Endothelial cell of umbilical vein (primary cell): ENCODE results near the gene GAPDH. TPM values are rescaled to one million over a fixed set of nuclear protein-coding genes. Genes with fewer than 3 reads are reported as not detected.

Source experiments
- BruUV-seq: library from RNA; stranded (reverse); fragments of 400-500 nt; replicated peaks from 2 replicates; lab custom pipeline; 2021; lab: Mats Ljungman, UMichigan
- CTCF ChIA-PET: fragments of 300-600, 350-600 bp; sonication (Branson Sonifier 250); formaldehyde crosslinking; loops from one replicate; lab custom pipeline; 2021; ENCODE audit warnings: antibody characterized with exemption, inconsistent platforms; lab: Charles Lee
- POLR2A ChIA-PET: fragments of 300-600, 350-600 bp; sonication (Branson Sonifier 250); formaldehyde crosslinking; loops from one replicate; lab custom pipeline; 2021; ENCODE audit warnings: antibody characterized with exemption, inconsistent platforms; lab: Charles Lee
- DNase-seq: peaks from one replicate; pipeline ENCODE4 v3.0.0-alpha.2; 2011; ENCODE audit warnings: low read depth, low spot score
- FAIRE-seq: peaks from 2 replicates; lab custom pipeline; 2011; peaks lifted over from hg19 to GRCh38; lab: Jason Lieb, UNC
- H2AFZ ChIP-seq: 2 replicates; pipeline ENCODE4 v1.6.0; 2012; ENCODE audit warnings: low read depth, low read length, control low read depth, inconsistent platforms
- H3K27ac ChIP-seq: 2 replicates; pipeline ENCODE4 v1.5.1; 2011; ENCODE audit warnings: low read depth, mild to moderate bottlenecking, control low read depth, low read length, moderate library complexity; ENCODE audit not compliant: insufficient read depth
- H3K27me3 ChIP-seq, 2 experiments: 2 replicates each; pipeline versions ENCODE4 v1.6.0 to v1.6.1; 2011; ENCODE audit warnings: low read length in 2 of 2, mixed read lengths in 1 of 2; ENCODE audit not compliant: control insufficient read depth in 2 of 2, insufficient read depth in 2 of 2
- H3K36me3 ChIP-seq, 2 experiments: 2 replicates in 1 of 2; 3 replicates in 1 of 2; pipeline ENCODE4 v1.5.1; 2011; ENCODE audit warnings: low read length in 2 of 2, mild to moderate bottlenecking in 1 of 2, moderate library complexity in 1 of 2; ENCODE audit not compliant: control insufficient read depth in 2 of 2, insufficient read depth in 2 of 2; ENCODE audit errors: extremely low read depth in 1 of 2
- H3K4me1 ChIP-seq: 3 replicates; pipeline ENCODE4 v1.5.1; 2011; ENCODE audit warnings: mild to moderate bottlenecking, low read length; ENCODE audit not compliant: control insufficient read depth, insufficient read depth; ENCODE audit errors: extremely low read depth
- H3K4me2 ChIP-seq: 2 replicates; pipeline ENCODE4 v1.6.1; 2011; ENCODE audit warnings: low read length, control low read depth, mixed read lengths; ENCODE audit not compliant: insufficient read depth
- H3K4me3 ChIP-seq, 3 experiments: fragments of 200-600 bp in 1 of 3; sonication (generic), shearing (Covaris generic) in 1 of 3; replicated peaks in 1 of 3; 2 replicates each; pipeline ENCODE4 v1.5.1; 2011 to 2016; ENCODE audit warnings: control low read depth in 3 of 3, low read length in 3 of 3, mild to moderate bottlenecking in 2 of 3, inconsistent platforms in 1 of 3, low read depth in 1 of 3, moderate library complexity in 1 of 3; ENCODE audit not compliant: insufficient read depth in 1 of 3
- H3K79me2 ChIP-seq: 2 replicates; pipeline ENCODE4 v1.6.0; 2012; ENCODE audit warnings: low read length, inconsistent platforms; ENCODE audit not compliant: control insufficient read depth, insufficient read depth
- H3K9ac ChIP-seq: replicated peaks from 2 replicates; pipeline ENCODE3; 2011; ENCODE audit warnings: low read length, control low read depth; ENCODE audit not compliant: insufficient read depth; ENCODE audit errors: extremely low read depth
- H3K9me1 ChIP-seq: replicated peaks from 3 replicates; pipeline ENCODE4 v1.6.0; 2011; ENCODE audit warnings: mild to moderate bottlenecking, low read length; ENCODE audit not compliant: control insufficient read depth, insufficient read depth; ENCODE audit errors: extremely low read depth
- H3K9me3 ChIP-seq: replicated peaks from 2 replicates; pipeline ENCODE4 v1.5.1; 2012; ENCODE audit warnings: low read length, inconsistent platforms; ENCODE audit not compliant: control insufficient read depth, insufficient read depth
- H4K20me1 ChIP-seq: replicated peaks from 2 replicates; pipeline ENCODE3; 2011; ENCODE audit warnings: mild to moderate bottlenecking, low read length; ENCODE audit not compliant: control insufficient read depth, insufficient read depth; ENCODE audit errors: extremely low read depth
- CTCF ChIP-seq, 2 donors: IDR thresholded peaks; 1 replicate in 1 of 2; 2 replicates in 1 of 2; pipeline ENCODE4 v1.5.1; 2011; ENCODE audit warnings: low read length in 2 of 2, mild to moderate bottlenecking in 2 of 2, moderate library complexity in 2 of 2, control low read depth in 1 of 2, inconsistent platforms in 1 of 2, low read depth in 1 of 2; ENCODE audit not compliant: insufficient read depth in 1 of 2; ENCODE audit errors: extremely low read depth in 1 of 2
- EZH2 ChIP-seq: IDR thresholded peaks from 2 replicates; pipeline ENCODE4 v1.6.1; 2012; ENCODE audit warnings: borderline replicate concordance, low read depth, mild to moderate bottlenecking, moderate library complexity, low read length, inconsistent platforms; ENCODE audit not compliant: severe bottlenecking
- FOS ChIP-seq: IDR thresholded peaks from 2 replicates; pipeline ENCODE4 v1.6.1; 2011; ENCODE audit warnings: mild to moderate bottlenecking, low read length, moderate library complexity, borderline replicate concordance; ENCODE audit not compliant: insufficient read depth
- GATA2 ChIP-seq: IDR thresholded peaks from 2 replicates; pipeline ENCODE4 v1.7.0; 2011; ENCODE audit warnings: low read depth, mild to moderate bottlenecking, moderate library complexity, mixed read lengths, low read length; ENCODE audit not compliant: insufficient read length, insufficient read depth
- JUN ChIP-seq: IDR thresholded peaks from 2 replicates; pipeline ENCODE4 v1.6.1; 2011; ENCODE audit warnings: borderline replicate concordance, low read depth; ENCODE audit not compliant: insufficient read length, insufficient read depth
- MAX ChIP-seq: IDR thresholded peaks from 2 replicates; pipeline ENCODE4 v1.6.1; 2011; ENCODE audit not compliant: insufficient read depth, insufficient read length
- MYC ChIP-seq: IDR thresholded peaks from one replicate; pipeline ENCODE4 v1.6.1; 2011; ENCODE audit warnings: mild to moderate bottlenecking, low read depth, low read length
- POLR2A ChIP-seq: IDR thresholded peaks from 2 replicates; pipeline ENCODE4 v1.6.1; 2012; ENCODE audit warnings: low read depth, mild to moderate bottlenecking, control low read depth, low read length
- POLR2AphosphoS5 ChIP-seq: IDR thresholded peaks from 2 replicates; pipeline ENCODE4 v1.6.1; 2012; ENCODE audit warnings: low read depth, mild to moderate bottlenecking, control low read depth, low read length, moderate library complexity; ENCODE audit not compliant: insufficient read depth
- dilution Hi-C: fragments of 300-500 bp; cut with MboI; formaldehyde crosslinking; loops from one replicate; pipeline ENCODE4 v1.15.0; 2019; ENCODE audit warnings: low sequenced_read_pairs; ENCODE audit not compliant: extremely low pct_ligation_motif_present
- intact Hi-C: fragments of 100-400 bp; cut with micrococcal nuclease; formaldehyde crosslinking; loops from one replicate; pipeline ENCODE4 v1.10.0; 2022
- polyA plus RNA-seq, 4 experiments: library from polyadenylated mRNA; depleted of rRNA in 3 of 4; stranded (reverse) in 3 of 4; unstranded in 1 of 4; fragments of >200 nt; gene quantifications; 2 replicates each; pipeline versions ENCODE4 v1.2.1 to v1.2.3, GENCODE V29; 2011 to 2012; ENCODE audit warnings: missing spikeins in 1 of 4
- total RNA-seq: library from RNA; stranded (reverse); gene quantifications from 2 replicates; pipeline ENCODE4 v1.2.3, GENCODE V29; 2021

GAPDH gene
- total and polyA plus RNA-seq, 2 donors (not counting 3 experiments of a cell fraction or from before 2014, with no cell fraction given): 4,648 to 8,748 TPM

- intact Hi-C loops: no loop called here
Measured at GRCh38 chr12:6539314-6539682, 5.0 kb downstream of the GAPDH start.

More at GRCh38 chr12:6539314-6539682, 5.0 kb downstream of the GAPDH start:
- dilution Hi-C loops: no loop called here
- CTCF ChIA-PET: interaction anchor here (1.1 to 7.0 kb wide), 7 partner anchors 12 to 114 kb away, joined by 3 to 145 read pairs (median 33); partner anchors contain the start of genes IFFO1, MRPL51 and VAMP1
- no peak for TF ChIP-seq JUN
- TF ChIP-seq POLR2AphosphoS5: no peak
- no peak for TF ChIP-seq EZH2
- TF ChIP-seq MYC: no peak
- TF ChIP-seq FOS: no peak
- TF ChIP-seq CTCF (IDR thresholded peaks at IDR 0.05; ENCODE audit: extremely low read depth in 1 of 2, insufficient read depth in 1 of 2, low read depth in 1 of 2, low read length in 2 of 2): no peak
- TF ChIP-seq POLR2A: no peak
- no peak for TF ChIP-seq MAX
- no peak for TF ChIP-seq GATA2
- Histone ChIP-seq H3K27ac (no peak overlapping the region), H3K4me2 (no peak overlapping the region), H3K9ac (no peak overlapping the region), H3K36me3 (peaks cover 16 to 29% of the 10 kb centered on the region in 2 experiments), H3K27me3 (no peaks in the 10 kb centered on the region), H3K9me1 (no peaks in the 10 kb centered on the region), H4K20me1 (no peaks in the 10 kb centered on the region), H2AFZ (no peak overlapping the region), H3K4me3 (no peak overlapping the region), H3K4me1 (peaks cover 39% of the 10 kb centered on the region), H3K9me3 (no peaks in the 10 kb centered on the region), H3K79me2 (peaks cover 31% of the 10 kb centered on the region)
- FAIRE-seq (no peak), DNase-seq (no peak)
- no TSS peak for BruUV-seq
- POLR2A ChIA-PET: interaction anchor here (1.3 to 1.4 kb wide), 2 partner anchors 14 to 69 kb away, joined by 5 to 6 read pairs; partner anchors contain the start of gene VAMP1
